ENCODE measurements around the gene TRIM27.

DNA sequence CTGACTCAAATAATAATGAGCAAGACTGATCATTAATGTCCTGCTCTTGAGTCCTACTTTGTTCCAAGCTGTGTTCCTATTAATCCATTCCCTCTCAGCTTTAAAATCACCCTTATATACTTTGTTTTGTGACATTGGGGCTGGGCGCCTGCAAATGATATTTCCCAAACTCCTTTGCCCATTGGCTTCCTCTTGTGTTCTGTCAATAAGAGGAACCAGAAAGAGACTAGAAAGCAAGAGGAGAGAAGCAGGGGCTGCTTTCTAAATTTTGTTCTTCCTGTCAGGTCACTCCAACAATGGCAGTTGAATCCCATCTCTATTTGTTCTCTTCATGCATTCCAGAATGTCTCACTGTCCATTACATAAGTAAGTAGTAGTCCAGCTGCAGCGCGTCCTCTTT, 21.6 kb upstream of the TRIM27 start:
- TF ChIP-seq, protein P1, sequence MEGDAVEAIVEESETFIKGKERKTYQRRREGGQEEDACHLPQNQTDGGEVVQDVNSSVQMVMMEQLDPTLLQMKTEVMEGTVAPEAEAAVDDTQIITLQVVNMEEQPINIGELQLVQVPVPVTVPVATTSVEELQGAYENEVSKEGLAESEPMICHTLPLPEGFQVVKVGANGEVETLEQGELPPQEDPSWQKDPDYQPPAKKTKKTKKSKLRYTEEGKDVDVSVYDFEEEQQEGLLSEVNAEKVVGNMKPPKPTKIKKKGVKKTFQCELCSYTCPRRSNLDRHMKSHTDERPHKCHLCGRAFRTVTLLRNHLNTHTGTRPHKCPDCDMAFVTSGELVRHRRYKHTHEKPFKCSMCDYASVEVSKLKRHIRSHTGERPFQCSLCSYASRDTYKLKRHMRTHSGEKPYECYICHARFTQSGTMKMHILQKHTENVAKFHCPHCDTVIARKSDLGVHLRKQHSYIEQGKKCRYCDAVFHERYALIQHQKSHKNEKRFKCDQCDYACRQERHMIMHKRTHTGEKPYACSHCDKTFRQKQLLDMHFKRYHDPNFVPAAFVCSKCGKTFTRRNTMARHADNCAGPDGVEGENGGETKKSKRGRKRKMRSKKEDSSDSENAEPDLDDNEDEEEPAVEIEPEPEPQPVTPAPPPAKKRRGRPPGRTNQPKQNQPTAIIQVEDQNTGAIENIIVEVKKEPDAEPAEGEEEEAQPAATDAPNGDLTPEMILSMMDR (IDR thresholded peaks at IDR 0.05), result no peak
- TF ChIP-seq POLR2A (IDR thresholded peaks at IDR 0.05), result no peak
